Body of pancreas (tissue), 4 donors: ENCODE measurements around the gene ANGPTL2. TPM values are rescaled to one million over a fixed set of nuclear protein-coding genes. Genes with fewer than 3 reads are reported as not detected.
"Not testable (repeated sequence)": the region's sequence is repeated elsewhere in the genome, so short reads cannot be mapped to it uniquely, and the experiment has no call there.

ENCODE experiments used
- ATAC-seq: fragments of 150-250 bp; one replicate; pipeline ENCODE4 v1.9.1; 2016
- DNase-seq, 4 donors: peaks; one replicate each; pipeline ENCODE4 v3.0.0-alpha.2; 2019
- H3K27ac ChIP-seq, 4 donors: fragments of 200-600 bp; sonication (generic); 1 replicate in 3 of 4; 2 replicates in 1 of 4; pipeline versions ENCODE4 v1.5.1 to v1.6.1; 2016 to 2019; ENCODE audit warnings: mild to moderate bottlenecking in 1 of 4, mixed read lengths in 1 of 4, moderate library complexity in 1 of 4
- H3K27me3 ChIP-seq, 2 donors: fragments of 200-600 bp; sonication (generic); one replicate each; pipeline ENCODE4 v1.6.0; 2016; ENCODE audit warnings: mild to moderate bottlenecking in 1 of 2
- H3K36me3 ChIP-seq, 2 donors: fragments of 200-600 bp; sonication (generic); replicated peaks in 1 of 2; 2 replicates each; pipeline ENCODE4 v1.5.1; 2016; ENCODE audit warnings: low read depth in 2 of 2; ENCODE audit not compliant: insufficient read depth in 1 of 2
- H3K4me1 ChIP-seq: fragments of 200-600 bp; sonication (generic); one replicate; pipeline ENCODE4 v1.6.0; 2016
- H3K4me3 ChIP-seq, 2 donors: fragments of 200-600 bp; sonication (generic); 1 replicate in 1 of 2; 2 replicates in 1 of 2; pipeline ENCODE4 v1.5.1; 2016 to 2019
- H3K9me3 ChIP-seq, 3 donors: fragments of 200-600 bp; sonication (generic); 1 replicate in 2 of 3; 2 replicates in 1 of 3; pipeline ENCODE4 v1.5.1; 2016
- CTCF ChIP-seq, 7 experiments: fragments of 450-650 bp in 4 of 7; fragments of 200-600 bp in 3 of 7; sonication (generic) in 3 of 7; IDR thresholded peaks; one replicate each; pipeline ENCODE4 v1.5.1; 2016 to 2019; ENCODE audit warnings: antibody characterized with exemption in 7 of 7
- POLR2A ChIP-seq, 3 donors: fragments of 450-650 bp; IDR thresholded peaks; one replicate each; pipeline ENCODE4 v1.6.1; 2016; ENCODE audit warnings: antibody characterized with exemption in 3 of 3, mild to moderate bottlenecking in 2 of 3
- WGBS, 2 donors: methylation state at CpG; one replicate each; pipeline ENCODE4 v1.1.5; 2017; 5-methylcytosine and 5-hydroxymethylcytosine counted together
- intact Hi-C: fragments of 100-400 bp; cut with DNase I; formaldehyde crosslinking; loops from one replicate; pipeline ENCODE4 v1.15.1; 2023
- total RNA-seq, 2 donors: library from RNA; depleted of rRNA; stranded (reverse); fragments of >200 nt; gene quantifications; one replicate each; pipeline ENCODE4 v1.1.0, GENCODE V29; 2016

ANGPTL2 gene
- total RNA-seq, 2 donors from 2014 or later, result 3.1 to 7.6 TPM

- Histone ChIP-seq H3K9me3 (no peaks in the 10 kb centered on the region), H3K27me3 (no peaks in the 10 kb centered on the region), H3K4me3 (no peak overlapping the region), H3K36me3 (no peaks in the 10 kb centered on the region), H3K4me1 (no peaks in the 10 kb centered on the region), H3K27ac (no peak overlapping the region)
- DNase-seq (no peak), ATAC-seq (no peak)
- TF ChIP-seq CTCF (IDR thresholded peaks at IDR 0.05), result no peak
- TF ChIP-seq POLR2A (IDR thresholded peaks at IDR 0.05), result no peak
- WGBS, 2 donors, result 90 to 92% methylated on average over 4 to 6 of the region's 6 CpGs
- intact Hi-C loops, result no loop called here
These were observed 27.3 kb upstream of the ANGPTL2 start for GRCh38 chr9:127149463-127150390.

- no peak for TF ChIP-seq POLR2A (IDR thresholded peaks at IDR 0.05)
- TF ChIP-seq CTCF (IDR thresholded peaks at IDR 0.05), result no peak
- 93 to 98% methylated on average over 4 to 7 of the region's 7 CpGs for WGBS, 2 donors
- no peak for DNase-seq
- no peak overlapping the region for H3K4me3 ChIP-seq
- H3K27ac ChIP-seq, result no peak overlapping the region
- no peaks in the 10 kb centered on the region for H3K9me3 ChIP-seq
- intact Hi-C loops, result no loop called here
- H3K36me3 ChIP-seq, result no peaks in the 10 kb centered on the region
- no peak for ATAC-seq
- no peaks in the 10 kb centered on the region for H3K4me1 ChIP-seq
- no peaks in the 10 kb centered on the region for H3K27me3 ChIP-seq
These were observed 26.6 kb upstream of the ANGPTL2 start for GRCh38 chr9:127149010-127149409.

GRCh38 chr9:127148014-127148413 lies 25.6 kb upstream of the ANGPTL2 start:
- intact Hi-C loops, result no loop called here
- Histone ChIP-seq H3K4me3 (no peak overlapping the region), H3K9me3 (no peaks in the 10 kb centered on the region), H3K27ac (no peak overlapping the region), H3K27me3 (no peaks in the 10 kb centered on the region), H3K4me1 (no peaks in the 10 kb centered on the region), H3K36me3 (no peaks in the 10 kb centered on the region)
- ATAC-seq, result no peak
- no peak for DNase-seq
- no peak for TF ChIP-seq CTCF (IDR thresholded peaks at IDR 0.05)
- no peak for TF ChIP-seq POLR2A (IDR thresholded peaks at IDR 0.05)
- WGBS, 2 donors, result 85 to 89% methylated on average over 5 of the region's 5 CpGs

GRCh38 chr9:127147251-127147650 lies 24.8 kb upstream of the ANGPTL2 start:
- WGBS, 2 donors, result 85 to 88% methylated on average over 2 of the region's 2 CpGs
- Histone ChIP-seq H3K4me3 (no peak overlapping the region), H3K36me3 (no peaks in the 10 kb centered on the region), H3K4me1 (no peaks in the 10 kb centered on the region), H3K27ac (no peak overlapping the region), H3K9me3 (no peaks in the 10 kb centered on the region), H3K27me3 (no peaks in the 10 kb centered on the region)
- no peak for TF ChIP-seq CTCF (IDR thresholded peaks at IDR 0.05)
- no peak for TF ChIP-seq POLR2A (IDR thresholded peaks at IDR 0.05)
- DNase-seq, result no peak
- no peak for ATAC-seq
- intact Hi-C loops, result no loop called here

- H3K27ac ChIP-seq, H3K27me3 ChIP-seq, H3K4me1 ChIP-seq, DNase-seq, ATAC-seq, H3K4me3 ChIP-seq, H3K36me3 ChIP-seq, H3K9me3 ChIP-seq, intact Hi-C loops: not testable (repeated sequence)
These were observed 24.4 kb upstream of the ANGPTL2 start for GRCh38 chr9:127146841-127147240.
